K562 (cell line): ENCODE measurements around the gene LIMK1. TPM values are rescaled to one million over a fixed set of nuclear protein-coding genes. Genes with fewer than 3 reads are reported as not detected.

Experiments
- ATAC-seq: fragments of 200-7000 bp; cut with Tn5 transposase; 3 replicates; pipeline ENCODE4 v1.9.1; 2020; ENCODE audit warnings: moderate library complexity
- BruUV-seq: library from RNA; stranded (reverse); fragments of 400-500 nt; replicated peaks from 2 replicates; lab custom pipeline; 2021; lab: Mats Ljungman, UMichigan
- CTCF ChIA-PET: fragments of 300-600 bp; formaldehyde crosslinking; extraction: SDS; loops from one replicate; lab custom pipeline; 2021; ENCODE audit warnings: low intra/inter-chr PET ratio; lab: Yijun Ruan, JAX
- POLR2A ChIA-PET: fragments of 300-600, 350-650 bp; sonication (Branson Sonifier 250); formaldehyde crosslinking; extraction: SDS; loops from one replicate; lab custom pipeline; 2021; ENCODE audit warnings: antibody characterized with exemption, inconsistent platforms; lab: Yijun Ruan, JAX
- DNase-seq, 4 experiments: peaks; one replicate each; pipeline versions ENCODE4 v3.0.0 to v3.0.0-alpha.2; 2011 to 2018; ENCODE audit warnings: low spot score in 3 of 4, mixed read lengths in 3 of 4; ENCODE audit errors: extremely low read depth in 1 of 4
- FAIRE-seq: peaks from 2 replicates; lab custom pipeline; 2011; peaks lifted over from hg19 to GRCh38; lab: Jason Lieb, UNC
- H2AFZ ChIP-seq: 2 replicates; pipeline ENCODE4 v1.6.0; 2011; ENCODE audit warnings: low read depth, low read length, control low read depth, inconsistent platforms
- H3K27ac ChIP-seq: fragments of 200-600 bp; 3 replicates; pipeline ENCODE4 v1.8.0; 2011; ENCODE audit warnings: low read depth, mild to moderate bottlenecking, control low read depth, inconsistent platforms, low read length, moderate library complexity, mixed read lengths; ENCODE audit errors: extremely low read depth
- H3K27me3 ChIP-seq, 2 experiments: fragments of 300-600 bp in 1 of 2; 2 replicates in 1 of 2; 3 replicates in 1 of 2; pipeline versions ENCODE4 v1.6.0 to v1.8.0; 2011; ENCODE audit warnings: inconsistent platforms in 2 of 2, low read length in 2 of 2, mild to moderate bottlenecking in 1 of 2, mixed read lengths in 1 of 2, moderate library complexity in 1 of 2; ENCODE audit not compliant: control insufficient read depth in 2 of 2, insufficient read depth in 2 of 2
- H3K36me3 ChIP-seq: fragments of 300-600 bp; 3 replicates; pipeline ENCODE4 v1.8.0; 2011; ENCODE audit warnings: mild to moderate bottlenecking, low read length, inconsistent platforms; ENCODE audit not compliant: control insufficient read depth, insufficient read depth
- H3K4me1 ChIP-seq, 2 experiments: fragments of 200-600 bp in 1 of 2; replicated peaks in 1 of 2; 2 replicates in 1 of 2; 3 replicates in 1 of 2; pipeline versions ENCODE4 v1.5.1 to v1.8.0; 2011; ENCODE audit warnings: inconsistent platforms in 2 of 2, low read length in 2 of 2, mild to moderate bottlenecking in 1 of 2, mixed read lengths in 1 of 2, moderate library complexity in 1 of 2; ENCODE audit not compliant: control insufficient read depth in 2 of 2, insufficient read depth in 2 of 2
- H3K4me2 ChIP-seq: 2 replicates; pipeline ENCODE4 v1.6.1; 2011; ENCODE audit warnings: low read length, control low read depth, inconsistent platforms, mixed read lengths; ENCODE audit not compliant: insufficient read depth
- H3K4me3 ChIP-seq: fragments of 200-600 bp; sonication (generic), shearing (Covaris generic); 2 replicates; pipeline ENCODE4 v1.5.1; 2016; ENCODE audit warnings: control low read depth, inconsistent platforms
- H3K79me2 ChIP-seq: fragments of 200-600 bp; 3 replicates; pipeline ENCODE4 v1.8.0; 2011; ENCODE audit warnings: low read length, inconsistent platforms; ENCODE audit not compliant: control insufficient read depth, insufficient read depth
- H3K9ac ChIP-seq, 2 experiments: 2 replicates each; pipeline versions ENCODE4 v1.6.0 to v1.6.1; 2011; ENCODE audit warnings: low read depth in 2 of 2, low read length in 2 of 2, control low read depth in 1 of 2, inconsistent platforms in 1 of 2, mild to moderate bottlenecking in 1 of 2, mixed read lengths in 1 of 2; ENCODE audit not compliant: insufficient read depth in 1 of 2
- H3K9me1 ChIP-seq: one replicate; pipeline ENCODE4 v1.6.0; 2011; ENCODE audit warnings: inconsistent platforms, mild to moderate bottlenecking, low read length, moderate library complexity; ENCODE audit not compliant: control insufficient read depth, insufficient read depth
- H3K9me3 ChIP-seq: replicated peaks from 2 replicates; pipeline ENCODE4 v1.5.1; 2011; ENCODE audit warnings: low read depth, low read length, inconsistent platforms; ENCODE audit not compliant: control insufficient read depth, insufficient read depth
- H4K20me1 ChIP-seq: replicated peaks from 2 replicates; pipeline ENCODE4 v1.6.1; 2011; ENCODE audit warnings: low read length, inconsistent platforms, mixed read lengths; ENCODE audit not compliant: control insufficient read depth, insufficient read depth
- BRF1 ChIP-seq: IDR thresholded peaks from 3 replicates; pipeline ENCODE4 v1.6.1; 2011; ENCODE audit warnings: borderline replicate concordance, mild to moderate bottlenecking; ENCODE audit not compliant: insufficient read length; ENCODE audit errors: extremely low read depth
- CBX2 ChIP-seq: fragments of 200-600 bp; sonication (generic); IDR thresholded peaks from one replicate; pipeline ENCODE4 v1.6.1; 2012; ENCODE audit warnings: mild to moderate bottlenecking, low read length, inconsistent platforms; ENCODE audit not compliant: insufficient read depth, poor library complexity, severe bottlenecking
- HDAC3 ChIP-seq: fragments of 450-650 bp; IDR thresholded peaks from 2 replicates; pipeline ENCODE4 v1.6.1; 2018; ENCODE audit warnings: borderline replicate concordance, mild to moderate bottlenecking, moderate library complexity; ENCODE audit not compliant: partially characterized antibody
- KLF6 ChIP-seq: fragments of 250-450 bp; sonication (Bioruptor Pico); IDR thresholded peaks from 2 replicates; pipeline ENCODE4 v1.4.0; 2020; ENCODE audit warnings: mild to moderate bottlenecking, moderate library complexity, borderline replicate concordance
- LEF1 ChIP-seq: fragments of 450-650 bp; IDR thresholded peaks from 2 replicates; pipeline ENCODE4 v1.6.1; 2016; ENCODE audit warnings: mild to moderate bottlenecking
- TBL1XR1 ChIP-seq, 2 experiments: IDR thresholded peaks; 2 replicates each; pipeline ENCODE4 v1.6.1; 2012; ENCODE audit warnings: improper control_type of control experiment in 2 of 2, low read length in 2 of 2, mild to moderate bottlenecking in 1 of 2
- YY1 ChIP-seq, 3 experiments: IDR thresholded peaks; 2 replicates each; pipeline ENCODE4 v1.6.1; 2011; ENCODE audit warnings: low read length in 2 of 3, mild to moderate bottlenecking in 2 of 3, moderate library complexity in 2 of 3, borderline replicate concordance in 1 of 3, control low read depth in 1 of 3, low read depth in 1 of 3; ENCODE audit not compliant: insufficient read depth in 3 of 3, insufficient replicate concordance in 2 of 3, control insufficient read depth in 1 of 3, insufficient read length in 1 of 3; ENCODE audit errors: extremely low read depth in 1 of 3
- ZNF184 ChIP-seq: sonication (generic); formaldehyde crosslinking; IDR thresholded peaks from 2 replicates; pipeline ENCODE4 v1.5.0; 2020; ENCODE audit warnings: missing genetic modification reagents
- ZNF316 ChIP-seq: fragments of 450-650 bp; IDR thresholded peaks from 2 replicates; pipeline ENCODE4 v1.6.1; 2016
- WGBS: fragments of 100-300 bp; shearing (Covaris generic); methylation state at CpG from one replicate; pipeline ENCODE4 v1.1.6; 2016; ENCODE audit warnings: low coverage, mixed read lengths; ENCODE audit not compliant: insufficient coverage; ENCODE audit errors: missing lambda C conversion rate; 5-methylcytosine and 5-hydroxymethylcytosine counted together
- in situ Hi-C: fragments of 300-500 bp; cut with MboI; formaldehyde crosslinking; loops from 4 replicates; pipeline ENCODE4 v1.15.0; 2018; ENCODE audit warnings: inconsistent platforms, mixed read lengths
- intact Hi-C: fragments of 100-400 bp; cut with micrococcal nuclease; formaldehyde crosslinking; loops from 2 replicates; pipeline ENCODE4 v1.14.2; 2022
- polyA plus RNA-seq, 8 experiments: library from polyadenylated mRNA; depleted of rRNA in 4 of 8; stranded (reverse) in 5 of 8; unstranded in 3 of 8; fragments of >200 nt; fragmentation: Nextera tagmentation in 2 of 8; fragmentation: Illumina TruSeq in 1 of 8; extraction: Ambion mirVana in 2 of 8; extraction: Trizol in 1 of 8; gene quantifications; 2 replicates each; pipeline versions ENCODE4 v1.2.1 to v1.2.3, GENCODE V29; 2011 to 2014; ENCODE audit warnings: inconsistent platforms in 1 of 8, missing spikeins in 1 of 8
- total RNA-seq, 7 experiments: library from RNA; depleted of rRNA in 6 of 7; stranded (reverse); fragments of >200 nt in 6 of 7; fragmentation: Illumina TruSeq in 2 of 7; extraction: Trizol in 2 of 7; gene quantifications; 2 replicates each; pipeline versions ENCODE4 v1.2.1 to v1.2.3, GENCODE V29; 2011 to 2021; ENCODE audit warnings: low replicate concordance in 1 of 7

Gene LIMK1
- total and polyA plus RNA-seq, 9 of the 15 experiments (the other 6 are each of a cell fraction or from before 2014, with no cell fraction given), result 0.14 to 30.0 (median 15.9) TPM

- no peak overlapping the region for H3K9ac ChIP-seq
- in situ Hi-C loops (no loop called here), intact Hi-C loops (no loop called here)
- H3K79me2 ChIP-seq, result no peaks in the 10 kb centered on the region
- no peak overlapping the region for H3K4me3 ChIP-seq
- no peak for TF ChIP-seq LEF1
- TF ChIP-seq ZNF184 (CRISPR knock-in tag), result no peak
- no peak for TF ChIP-seq YY1 (IDR thresholded peaks at IDR 0.05; ENCODE audit: borderline replicate concordance in 1 of 3, control insufficient read depth in 1 of 3, extremely low read depth in 1 of 3, insufficient read depth in 3 of 3, insufficient read length in 1 of 3, insufficient replicate concordance in 2 of 3, low read depth in 1 of 3, low read length in 2 of 3)
- no peak for TF ChIP-seq CBX2
- no peak for TF ChIP-seq HDAC3
- no peak for TF ChIP-seq ZNF316
- TF ChIP-seq KLF6, result no peak
- no peak for TF ChIP-seq BRF1
- no peak for TF ChIP-seq TBL1XR1 (IDR thresholded peaks at IDR 0.05; ENCODE audit: low read length in 2 of 2)
- no peak for FAIRE-seq
- H4K20me1 ChIP-seq, result no peaks in the 10 kb centered on the region
- WGBS, result 44% methylated on average over 16 of the region's 16 CpGs
- ChIA-PET CTCF (no interaction called here), POLR2A (interaction anchor here (0.6 to 1.7 kb wide), 4 partner anchors 8 to 486 kb away, joined by 3 to 4 read pairs (median 4); no protein-coding TSS in a partner anchor)
- H3K36me3 ChIP-seq, result no peaks in the 10 kb centered on the region
- no peak overlapping the region for H2AFZ ChIP-seq
- H3K27me3 ChIP-seq, result no peaks in the 10 kb centered on the region
- H3K9me1 ChIP-seq, result no peaks in the 10 kb centered on the region
- no peak for ATAC-seq
- no peak overlapping the region for H3K27ac ChIP-seq
- no peak overlapping the region for H3K4me2 ChIP-seq
- H3K9me3 ChIP-seq, result no peaks in the 10 kb centered on the region
- no TSS peak for BruUV-seq
- no peak for DNase-seq
- H3K4me1 ChIP-seq, result no peaks in the 10 kb centered on the region; a peak in 3 of 5 replicates
Observed at GRCh38 chr7:74138945-74139843, 55.6 kb downstream of the LIMK1 start.
